A673 (cell line): ENCODE measurements around the gene INTS1. TPM values are rescaled to one million over a fixed set of nuclear protein-coding genes. Genes with fewer than 3 reads are reported as not detected.
A peak's percentile ranks its signal among the peaks of the same experiment; 100 is the strongest.

Source experiments
- BruUV-seq: library from RNA; stranded (reverse); fragments of 400-500 nt; replicated peaks from 2 replicates; lab custom pipeline; 2021; lab: Mats Ljungman, UMichigan
- CTCF ChIA-PET: fragments of 300-600 bp; sonication (Branson Sonifier 250); formaldehyde crosslinking; loops from one replicate; lab custom pipeline; 2022; ENCODE audit warnings: antibody characterized with exemption; lab: Charles Lee
- POLR2A ChIA-PET: fragments of 300-600 bp; sonication (Branson Sonifier 250); formaldehyde crosslinking; loops from one replicate; lab custom pipeline; 2022; ENCODE audit warnings: antibody characterized with exemption; ENCODE audit not compliant: low non-redundant PET; lab: Charles Lee
- DNase-seq: peaks from one replicate; pipeline ENCODE4 v3.0.0-alpha.2; 2015; ENCODE audit warnings: low spot score
- H3K27ac ChIP-seq: fragments of 200-600 bp; sonication (generic); 2 replicates; pipeline ENCODE4 v1.5.1; 2016; ENCODE audit warnings: mixed run types, low read depth, mild to moderate bottlenecking, mixed read lengths, antibody characterized with exemption, low read length; ENCODE audit not compliant: poor library complexity, severe bottlenecking
- H3K27me3 ChIP-seq: fragments of 200-600 bp; sonication (generic); replicated peaks from 2 replicates; pipeline ENCODE4 v1.6.1; 2017; ENCODE audit warnings: mixed run types, low read depth, mild to moderate bottlenecking, mixed read lengths, antibody characterized with exemption, low read length; ENCODE audit not compliant: insufficient read depth, poor library complexity
- H3K36me3 ChIP-seq: fragments of 200-600 bp; sonication (generic); 2 replicates; pipeline ENCODE4 v1.6.1; 2016; ENCODE audit warnings: mixed run types, mild to moderate bottlenecking, mixed read lengths, antibody characterized with exemption, low read length; ENCODE audit not compliant: insufficient read depth, poor library complexity, severe bottlenecking
- H3K4me1 ChIP-seq: fragments of 200-600 bp; sonication (generic); 2 replicates; pipeline ENCODE4 v1.6.1; 2017; ENCODE audit warnings: mixed run types, mild to moderate bottlenecking, mixed read lengths, antibody characterized with exemption, low read length; ENCODE audit not compliant: insufficient read depth, poor library complexity, severe bottlenecking
- H3K4me3 ChIP-seq: fragments of 200-600 bp; sonication (generic); 2 replicates; pipeline ENCODE4 v1.5.1; 2016; ENCODE audit warnings: low read depth, mixed run types, mild to moderate bottlenecking, mixed read lengths, low read length; ENCODE audit not compliant: poor library complexity, severe bottlenecking
- H3K9me3 ChIP-seq: fragments of 200-600 bp; sonication (generic); 2 replicates; pipeline ENCODE4 v1.6.1; 2016; ENCODE audit warnings: mixed run types, low read depth, mild to moderate bottlenecking, mixed read lengths, antibody characterized with exemption, low read length; ENCODE audit not compliant: poor library complexity, severe bottlenecking
- EZH2 ChIP-seq: fragments of 200-600 bp; sonication (generic); IDR thresholded peaks from 2 replicates; pipeline ENCODE4 v1.6.1; 2017; ENCODE audit warnings: borderline replicate concordance, low read depth, mild to moderate bottlenecking, mixed read lengths, antibody characterized with exemption, low read length; ENCODE audit not compliant: poor library complexity, severe bottlenecking
- intact Hi-C: fragments of 100-400 bp; cut with micrococcal nuclease; formaldehyde crosslinking; loops from one replicate; pipeline ENCODE4 v1.10.0; 2022; ENCODE audit not compliant: unreplicated experiment
- total RNA-seq: library from RNA; stranded (reverse); gene quantifications from 2 replicates; pipeline ENCODE4 v1.2.3, GENCODE V29; 2021
- TF ChIP-seq, protein P1 (sequence below): fragments of 300-800, 200-600 bp; sonication (generic); conservative IDR thresholded peaks from 2 replicates; pipeline ENCODE4 v1.5.1; 2017; ENCODE audit warnings: low read depth, mild to moderate bottlenecking, antibody characterized with exemption, low read length, moderate library complexity, mixed read lengths

INTS1 gene
- total RNA-seq, 1 experiment from 2014 or later: 129 TPM

DNA sequence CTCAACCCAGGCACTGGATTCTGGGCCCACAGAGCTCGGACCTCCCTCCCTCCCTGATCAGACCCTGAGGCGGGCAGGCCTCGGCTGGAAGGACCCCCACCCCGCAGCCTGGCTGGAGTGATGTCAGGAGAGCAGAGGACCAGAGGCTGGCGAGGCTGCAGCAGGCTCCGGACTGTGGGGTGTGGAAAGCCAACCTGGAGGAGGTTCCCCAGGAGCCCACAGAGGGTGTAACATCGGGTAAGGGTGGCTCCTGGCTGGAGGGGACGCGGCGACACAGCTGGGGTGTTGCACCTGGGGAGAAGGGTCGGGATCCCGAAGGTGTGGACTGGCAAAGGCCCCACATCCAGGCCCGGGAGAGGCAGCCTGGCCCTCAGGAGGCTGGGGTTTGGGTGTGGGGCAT, 36.0 kb downstream of the INTS1 start:
- no peak overlapping the region for H3K27ac ChIP-seq
- no peak for DNase-seq
- intact Hi-C loops: no loop called here
- TF ChIP-seq EZH2: no peak
- TF ChIP-seq, protein P1, sequence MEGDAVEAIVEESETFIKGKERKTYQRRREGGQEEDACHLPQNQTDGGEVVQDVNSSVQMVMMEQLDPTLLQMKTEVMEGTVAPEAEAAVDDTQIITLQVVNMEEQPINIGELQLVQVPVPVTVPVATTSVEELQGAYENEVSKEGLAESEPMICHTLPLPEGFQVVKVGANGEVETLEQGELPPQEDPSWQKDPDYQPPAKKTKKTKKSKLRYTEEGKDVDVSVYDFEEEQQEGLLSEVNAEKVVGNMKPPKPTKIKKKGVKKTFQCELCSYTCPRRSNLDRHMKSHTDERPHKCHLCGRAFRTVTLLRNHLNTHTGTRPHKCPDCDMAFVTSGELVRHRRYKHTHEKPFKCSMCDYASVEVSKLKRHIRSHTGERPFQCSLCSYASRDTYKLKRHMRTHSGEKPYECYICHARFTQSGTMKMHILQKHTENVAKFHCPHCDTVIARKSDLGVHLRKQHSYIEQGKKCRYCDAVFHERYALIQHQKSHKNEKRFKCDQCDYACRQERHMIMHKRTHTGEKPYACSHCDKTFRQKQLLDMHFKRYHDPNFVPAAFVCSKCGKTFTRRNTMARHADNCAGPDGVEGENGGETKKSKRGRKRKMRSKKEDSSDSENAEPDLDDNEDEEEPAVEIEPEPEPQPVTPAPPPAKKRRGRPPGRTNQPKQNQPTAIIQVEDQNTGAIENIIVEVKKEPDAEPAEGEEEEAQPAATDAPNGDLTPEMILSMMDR: no peak
- ChIA-PET POLR2A (no interaction called here), CTCF (no interaction called here)
- no peaks in the 10 kb centered on the region for H3K4me1 ChIP-seq
- H3K27me3 ChIP-seq: no peaks in the 10 kb centered on the region
- H3K9me3 ChIP-seq: no peaks in the 10 kb centered on the region
- H3K36me3 ChIP-seq: peaks cover 12% of the 10 kb centered on the region
- no peak overlapping the region for H3K4me3 ChIP-seq
- BruUV-seq: no TSS peak

DNA sequence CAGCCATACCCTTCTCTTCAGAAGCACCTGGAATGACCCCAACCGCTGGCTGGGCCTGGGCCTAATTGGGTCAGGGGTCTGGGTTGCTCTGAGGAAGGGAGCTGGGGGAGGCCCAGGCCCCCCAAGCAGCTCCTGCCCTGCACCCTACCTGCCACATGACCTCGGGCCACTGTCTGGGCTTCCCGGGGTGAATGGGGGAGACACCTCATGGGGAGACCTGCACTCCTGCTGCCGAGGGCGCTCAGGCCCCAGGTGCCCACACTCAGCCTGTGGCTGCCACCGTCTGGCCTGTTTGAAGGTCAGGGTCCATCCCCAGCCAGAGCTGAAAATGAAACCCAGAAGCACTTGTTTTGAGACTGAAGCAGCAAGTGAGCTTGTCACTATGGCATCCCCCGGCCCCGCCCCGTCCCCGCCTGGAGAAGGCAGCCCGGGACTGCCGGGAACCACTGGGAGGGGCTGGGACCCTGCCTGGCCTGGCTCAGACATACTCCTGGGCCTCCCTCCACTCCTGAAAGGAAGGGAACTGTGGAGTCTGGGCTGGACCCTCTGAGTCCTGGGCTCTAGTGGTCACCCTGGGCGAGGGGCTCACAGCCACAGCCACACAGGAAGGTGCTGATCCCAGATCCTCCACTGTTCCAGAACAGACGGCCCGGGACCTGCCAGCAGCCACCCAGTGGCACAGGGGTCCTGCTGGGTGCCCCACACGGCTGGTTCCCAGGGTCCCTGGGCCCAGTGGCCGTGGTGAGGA, 37.5 kb downstream of the INTS1 start:
- peak; percentile 52 for DNase-seq
- H3K27ac ChIP-seq: no peak overlapping the region
- H3K27me3 ChIP-seq: no peaks in the 10 kb centered on the region
- H3K36me3 ChIP-seq: peaks cover 4% of the 10 kb centered on the region
- H3K9me3 ChIP-seq: no peaks in the 10 kb centered on the region
- intact Hi-C loops: no loop called here
- peaks cover 6% of the 10 kb centered on the region for H3K4me1 ChIP-seq
- no TSS peak for BruUV-seq
- POLR2A ChIA-PET: interaction anchor here (0.5 kb wide), 1 partner anchor 70 kb away, joined by 9 read pairs; no protein-coding TSS in a partner anchor
- H3K4me3 ChIP-seq: no peak overlapping the region
- CTCF ChIA-PET: no interaction called here
- TF ChIP-seq, protein P1: no peak
- TF ChIP-seq EZH2: no peak

DNA sequence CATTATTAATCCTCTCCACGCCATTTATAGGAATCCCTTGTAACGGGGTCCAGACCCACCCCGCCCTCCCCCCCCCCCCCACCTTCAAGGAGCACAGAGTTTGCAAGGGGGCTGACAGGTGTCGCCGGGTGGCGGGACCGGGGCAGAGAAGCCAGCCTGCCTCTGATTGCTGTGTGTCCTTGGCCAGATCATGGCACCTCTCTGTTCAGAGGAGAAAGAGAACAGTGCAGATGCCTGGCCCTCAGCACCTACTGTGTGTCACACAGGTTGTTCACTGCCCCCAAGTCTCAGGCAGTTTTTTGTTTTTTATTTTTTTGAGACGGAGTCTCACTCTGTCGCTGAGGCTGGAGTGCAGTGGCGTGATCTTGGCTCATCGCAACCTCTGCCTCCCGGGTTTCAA, 39.5 kb downstream of the INTS1 start:
- H3K27ac ChIP-seq: no peak overlapping the region
- POLR2A ChIA-PET: no interaction called here
- H3K27me3 ChIP-seq: no peaks in the 10 kb centered on the region
- H3K4me3 ChIP-seq: no peak overlapping the region
- intact Hi-C loops: no loop called here
- peaks cover 10% of the 10 kb centered on the region for H3K4me1 ChIP-seq
- BruUV-seq: no TSS peak
- CTCF ChIA-PET: no interaction called here
- no peaks in the 10 kb centered on the region for H3K9me3 ChIP-seq
- no peak for TF ChIP-seq EZH2
- TF ChIP-seq, protein P1: no peak
- peaks cover 4% of the 10 kb centered on the region for H3K36me3 ChIP-seq
- DNase-seq: no peak
